HL-60 (cell line): ENCODE data around the gene NDNF.

Experiments used
- DNase-seq, 2 experiments: peaks; one replicate each; pipeline ENCODE4 v3.0.0-alpha.2; 2010 to 2020; ENCODE audit warnings: low read depth in 1 of 2, low spot score in 1 of 2
- H3K27ac ChIP-seq: fragments of 250-450 bp; sonication (Bioruptor Pico); replicated peaks from 2 replicates; pipeline ENCODE4 v1.5.1; 2020; ENCODE audit warnings: mild to moderate bottlenecking, moderate library complexity
- H3K27me3 ChIP-seq: fragments of 250-450 bp; sonication (Bioruptor Pico); 2 replicates; pipeline ENCODE4 v1.5.1; 2021; ENCODE audit warnings: mild to moderate bottlenecking, moderate library complexity; ENCODE audit not compliant: insufficient read depth, poor library complexity, severe bottlenecking
- H3K4me3 ChIP-seq: replicated peaks from 2 replicates; pipeline ENCODE4 v1.5.1; 2011; ENCODE audit warnings: mild to moderate bottlenecking, control low read depth, low read length; ENCODE audit not compliant: insufficient read depth
- CTCF ChIP-seq: IDR thresholded peaks from one replicate; pipeline ENCODE4 v1.5.1; 2011; ENCODE audit warnings: low read length, control low read depth, inconsistent platforms; ENCODE audit not compliant: insufficient read depth
- GABPA ChIP-seq: IDR thresholded peaks from 2 replicates; pipeline ENCODE4 v1.6.1; 2012; ENCODE audit warnings: low read depth
- POLR2AphosphoS5 ChIP-seq: IDR thresholded peaks from 2 replicates; pipeline ENCODE4 v1.6.1; 2012; ENCODE audit warnings: low read depth
- REST ChIP-seq: IDR thresholded peaks from 2 replicates; pipeline ENCODE4 v1.6.1; 2012; ENCODE audit warnings: low read depth; ENCODE audit not compliant: insufficient replicate concordance
- SPI1 ChIP-seq: IDR thresholded peaks from 2 replicates; pipeline ENCODE4 v1.6.1; 2012; ENCODE audit warnings: low read depth, mild to moderate bottlenecking, borderline replicate concordance

NDNF gene

GRCh38 chr4:121009578-121010478 lies 62.5 kb downstream of the NDNF start:
- no peak for TF ChIP-seq POLR2AphosphoS5
- no peak for TF ChIP-seq CTCF
- TF ChIP-seq REST = no peak
- no peak for TF ChIP-seq GABPA
- TF ChIP-seq SPI1 = no peak
- Histone ChIP-seq H3K4me3 (no peak overlapping the region), H3K27me3 (no peaks in the 10 kb centered on the region), H3K27ac (no peak overlapping the region)
- no peak for DNase-seq

- no peak for DNase-seq
- H3K4me3 ChIP-seq = no peak overlapping the region
- TF ChIP-seq SPI1 (no peak), GABPA (no peak), REST (no peak), CTCF (no peak), POLR2AphosphoS5 (no peak)
- H3K27ac ChIP-seq = no peak overlapping the region
- H3K27me3 ChIP-seq = no peaks in the 10 kb centered on the region
Measured at GRCh38 chr4:121007660-121008059, 64.7 kb downstream of the NDNF start.

- TF ChIP-seq POLR2AphosphoS5 = peak; percentile 52; the same call in 1 of the 2 replicates
- peak; percentile 79; the same call in 1 of the 2 replicates for TF ChIP-seq SPI1
- TF ChIP-seq GABPA = no peak
- no peak for TF ChIP-seq REST
- TF ChIP-seq CTCF = no peak
- peak in 1 of 2 experiments; percentile 68 for DNase-seq
- H3K27ac ChIP-seq = no peak overlapping the region
- H3K4me3 ChIP-seq = no peak overlapping the region
- H3K27me3 ChIP-seq = no peaks in the 10 kb centered on the region
Measured at GRCh38 chr4:121003863-121004262, 68.5 kb downstream of the NDNF start.
